Measurements from ENCODE around the gene KCNAB2.

Gene KCNAB2

DNA sequence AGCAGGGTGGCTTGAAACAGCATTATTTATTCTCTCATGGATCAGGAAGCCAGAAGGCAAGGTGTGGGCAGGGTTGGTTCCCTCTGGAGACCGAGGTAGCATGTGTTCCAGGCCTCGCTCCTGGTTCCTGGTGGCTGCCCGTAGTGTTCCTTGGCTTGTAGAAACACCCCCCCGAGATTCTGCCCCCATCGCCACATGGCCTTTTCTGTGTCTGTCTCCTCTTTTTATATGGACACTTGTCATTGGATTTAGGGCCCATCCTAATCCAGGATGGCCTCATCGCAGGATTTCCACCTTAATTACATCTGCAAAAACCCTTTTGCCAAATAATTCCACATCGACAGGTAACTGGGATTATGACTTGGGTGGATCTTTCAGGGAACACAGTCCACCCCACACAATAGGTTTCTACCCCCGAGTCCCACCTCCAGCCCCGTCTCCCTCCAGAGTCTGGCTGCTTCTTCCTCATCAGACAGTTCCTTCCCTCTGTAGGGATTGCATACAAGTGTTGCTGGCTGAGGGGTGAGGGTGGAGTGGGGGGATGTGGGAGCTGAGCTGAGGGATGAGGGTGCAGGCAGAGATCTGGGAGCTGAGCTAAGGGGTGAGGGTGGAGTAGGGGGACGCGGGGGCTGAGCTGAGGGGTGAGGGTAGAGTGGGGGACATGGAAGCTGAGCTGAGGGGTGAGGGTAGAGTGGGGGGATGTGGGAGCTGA is 41.1 kb upstream of the KCNAB2 start:
- no peaks in the 10 kb centered on the region for H3K9me3 Mint-ChIP-seq
- peaks cover 21% of the 10 kb centered on the region for H3K4me1 Mint-ChIP-seq
- no peaks in the 10 kb centered on the region for H3K36me3 Mint-ChIP-seq (ENCODE audit: low read depth)
- H3K27ac Mint-ChIP-seq, result no peak overlapping the region
- no peak overlapping the region for H3K4me3 Mint-ChIP-seq
- peaks cover 13% of the 10 kb centered on the region for H3K27me3 Mint-ChIP-seq (ENCODE audit: low read depth)
- TF ChIP-seq CTCF (IDR thresholded peaks at IDR 0.05; ENCODE audit: unreplicated experiment in 3 of 3), result no peak

DNA sequence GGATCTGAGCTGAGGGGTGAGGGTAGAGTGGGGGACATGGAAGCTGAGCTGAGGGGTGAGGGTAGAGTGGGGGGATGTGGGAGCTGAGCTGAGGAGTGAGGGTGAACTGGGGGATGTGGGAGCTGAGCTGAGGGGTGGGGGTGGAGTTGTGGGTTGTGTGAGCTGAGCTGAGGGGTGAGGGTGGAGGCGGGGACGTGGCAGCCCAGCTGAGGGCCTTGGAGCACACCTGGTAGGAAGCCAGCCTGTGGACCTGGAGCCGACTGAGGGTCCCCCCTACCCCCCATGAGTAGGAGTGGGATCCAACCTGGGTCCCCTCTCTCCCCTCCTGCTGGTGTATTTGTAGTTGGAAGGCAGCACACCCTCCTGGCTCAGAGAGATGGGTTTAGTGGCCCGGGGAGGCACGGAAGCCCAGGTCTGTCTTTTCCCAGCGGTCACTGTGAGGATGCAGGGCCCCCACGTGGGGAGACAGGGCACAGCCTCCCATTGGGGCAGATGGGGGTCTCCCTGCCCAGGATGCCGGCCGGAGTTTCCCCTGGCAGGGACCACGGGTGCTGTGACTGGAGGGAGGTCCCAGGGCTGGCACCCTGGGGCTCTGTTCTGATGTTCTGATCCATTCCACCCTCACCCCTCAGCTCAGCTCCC is 40.3 kb upstream of the KCNAB2 start:
- Mint-ChIP-seq H3K27me3 (ENCODE audit: low read depth) (peaks cover 13% of the 10 kb centered on the region), H3K27ac (no peak overlapping the region), H3K4me1 (peaks cover 21% of the 10 kb centered on the region), H3K4me3 (no peak overlapping the region), H3K9me3 (no peaks in the 10 kb centered on the region), H3K36me3 (ENCODE audit: low read depth) (no peaks in the 10 kb centered on the region)
- no peak for TF ChIP-seq CTCF (IDR thresholded peaks at IDR 0.05; ENCODE audit: unreplicated experiment in 3 of 3)

GRCh38 chr1:6006882-6007281 is 38.8 kb upstream of the KCNAB2 start:
- peaks cover 21% of the 10 kb centered on the region for H3K4me1 Mint-ChIP-seq
- peaks cover 8% of the 10 kb centered on the region for H3K27me3 Mint-ChIP-seq (ENCODE audit: low read depth)
- H3K36me3 Mint-ChIP-seq (ENCODE audit: low read depth), result no peaks in the 10 kb centered on the region
- no peak for TF ChIP-seq CTCF (IDR thresholded peaks at IDR 0.05; ENCODE audit: unreplicated experiment in 3 of 3)
- no peaks in the 10 kb centered on the region for H3K9me3 Mint-ChIP-seq
- H3K27ac Mint-ChIP-seq, result peak overlapping the region in 1 of 3 experiments; percentile 13
- no peak overlapping the region for H3K4me3 Mint-ChIP-seq

DNA sequence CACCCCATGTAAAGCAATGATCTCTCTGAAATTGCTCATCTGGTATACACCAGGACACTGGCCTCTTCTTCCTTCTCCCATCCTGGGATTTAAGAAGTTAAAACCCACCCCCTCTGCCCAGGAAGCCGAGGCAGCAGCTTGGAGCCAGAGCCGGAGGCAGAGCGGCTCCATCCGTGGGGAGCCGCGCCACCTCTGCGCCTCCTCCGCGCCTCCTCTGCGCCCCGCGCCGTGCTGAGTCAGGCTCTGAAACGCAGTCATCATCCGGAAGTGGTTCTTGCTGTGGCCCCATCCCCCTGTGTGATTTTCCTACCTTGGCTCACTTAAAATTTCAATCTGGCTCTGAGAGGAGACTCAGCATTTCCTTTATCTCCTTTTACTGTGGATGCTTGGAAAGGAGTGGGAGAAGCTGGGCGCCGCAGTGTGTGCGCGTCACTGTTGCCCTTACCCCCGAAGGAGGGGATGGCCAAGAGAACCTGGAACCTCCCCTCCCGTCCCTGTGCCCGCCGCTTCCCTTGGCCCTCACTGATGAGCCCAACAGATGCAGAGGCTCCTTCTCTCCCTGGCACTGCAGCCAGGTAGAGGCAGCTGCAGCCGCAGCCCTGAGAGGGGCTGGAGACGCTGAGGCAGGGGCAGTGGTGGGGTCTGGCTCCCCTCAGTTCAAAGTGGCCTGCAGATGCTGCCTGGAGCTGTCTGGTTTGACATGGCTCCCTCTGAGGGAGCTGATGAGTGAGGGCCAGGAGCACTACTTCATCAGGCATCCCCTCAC is 38.2 kb upstream of the KCNAB2 start:
- Mint-ChIP-seq H3K9me3 (no peaks in the 10 kb centered on the region), H3K27me3 (ENCODE audit: low read depth) (peaks cover 8% of the 10 kb centered on the region), H3K27ac (no peak overlapping the region), H3K36me3 (ENCODE audit: low read depth) (no peaks in the 10 kb centered on the region), H3K4me1 (peaks cover 21% of the 10 kb centered on the region), H3K4me3 (no peak overlapping the region)
- TF ChIP-seq CTCF (IDR thresholded peaks at IDR 0.05; ENCODE audit: unreplicated experiment in 3 of 3), result no peak

- peaks cover 16% of the 10 kb centered on the region for H3K4me1 Mint-ChIP-seq
- peaks cover 4% of the 10 kb centered on the region for H3K27me3 Mint-ChIP-seq (ENCODE audit: low read depth)
- no peak overlapping the region for H3K27ac Mint-ChIP-seq
- no peak for TF ChIP-seq CTCF (IDR thresholded peaks at IDR 0.05; ENCODE audit: unreplicated experiment in 3 of 3)
- H3K36me3 Mint-ChIP-seq (ENCODE audit: low read depth), result no peaks in the 10 kb centered on the region
- H3K9me3 Mint-ChIP-seq, result no peaks in the 10 kb centered on the region
- H3K4me3 Mint-ChIP-seq, result no peak overlapping the region
Measured at GRCh38 chr1:6008084-6008415, 37.6 kb upstream of the KCNAB2 start.

Measured in nephron (organoid).